Transverse colon (tissue), 4 donors: ENCODE measurements around the gene SF3A2.

Source experiments
- POLR2AphosphoS5 ChIP-seq, 3 donors: sonication (generic); formaldehyde crosslinking; IDR thresholded peaks; one replicate each; pipeline ENCODE4 v1.6.1; 2016; ENCODE audit warnings: antibody characterized with exemption in 3 of 3
- TF ChIP-seq, protein P1 (sequence below), 5 experiments: fragments of 200-600 bp in 3 of 5; fragments of 450-650 bp in 2 of 5; sonication (generic) in 3 of 5; IDR thresholded peaks; 1 replicate in 2 of 5; 2 replicates in 3 of 5; pipeline ENCODE4 v1.5.1; 2016 to 2017; ENCODE audit warnings: antibody characterized with exemption in 5 of 5, inconsistent platforms in 3 of 5, mild to moderate bottlenecking in 2 of 5, moderate library complexity in 1 of 5

DNA sequence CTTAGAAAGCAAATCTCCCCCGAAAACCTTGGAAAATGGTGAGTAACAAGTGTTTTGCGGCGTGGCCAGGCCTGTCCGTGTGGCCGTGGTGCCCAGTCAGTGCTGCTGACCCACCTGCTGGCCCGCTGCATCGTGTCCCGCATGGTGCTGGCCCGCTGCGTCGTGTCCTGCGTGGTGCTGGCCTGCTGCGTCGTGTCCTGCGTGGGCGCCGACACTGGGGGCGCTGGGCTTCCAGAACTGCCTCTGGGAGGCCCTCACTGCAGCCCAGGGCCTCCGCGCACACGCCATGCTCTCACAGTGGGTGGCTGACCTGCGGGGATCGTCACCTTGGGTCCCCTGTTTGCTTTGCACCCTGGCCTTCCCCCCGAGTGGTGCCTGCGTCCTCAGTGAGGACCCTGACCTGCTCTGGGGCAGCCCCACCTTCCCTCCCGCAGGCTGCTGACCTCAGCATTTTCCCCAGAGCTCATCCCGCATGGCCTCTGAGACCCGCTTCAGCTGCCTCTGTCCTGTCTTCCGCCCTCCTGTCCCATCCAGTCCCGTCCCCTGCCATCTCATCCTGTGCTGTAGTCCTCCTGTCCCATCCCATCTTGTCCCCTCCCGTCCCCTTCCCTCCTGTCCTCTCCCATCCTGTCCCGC, 11.1 kb upstream of the SF3A2 start:
- TF ChIP-seq POLR2AphosphoS5 (IDR thresholded peaks at IDR 0.05) = no peak
- TF ChIP-seq, protein P1, sequence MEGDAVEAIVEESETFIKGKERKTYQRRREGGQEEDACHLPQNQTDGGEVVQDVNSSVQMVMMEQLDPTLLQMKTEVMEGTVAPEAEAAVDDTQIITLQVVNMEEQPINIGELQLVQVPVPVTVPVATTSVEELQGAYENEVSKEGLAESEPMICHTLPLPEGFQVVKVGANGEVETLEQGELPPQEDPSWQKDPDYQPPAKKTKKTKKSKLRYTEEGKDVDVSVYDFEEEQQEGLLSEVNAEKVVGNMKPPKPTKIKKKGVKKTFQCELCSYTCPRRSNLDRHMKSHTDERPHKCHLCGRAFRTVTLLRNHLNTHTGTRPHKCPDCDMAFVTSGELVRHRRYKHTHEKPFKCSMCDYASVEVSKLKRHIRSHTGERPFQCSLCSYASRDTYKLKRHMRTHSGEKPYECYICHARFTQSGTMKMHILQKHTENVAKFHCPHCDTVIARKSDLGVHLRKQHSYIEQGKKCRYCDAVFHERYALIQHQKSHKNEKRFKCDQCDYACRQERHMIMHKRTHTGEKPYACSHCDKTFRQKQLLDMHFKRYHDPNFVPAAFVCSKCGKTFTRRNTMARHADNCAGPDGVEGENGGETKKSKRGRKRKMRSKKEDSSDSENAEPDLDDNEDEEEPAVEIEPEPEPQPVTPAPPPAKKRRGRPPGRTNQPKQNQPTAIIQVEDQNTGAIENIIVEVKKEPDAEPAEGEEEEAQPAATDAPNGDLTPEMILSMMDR (IDR thresholded peaks at IDR 0.05) = no peak
